PC-3 (cell line): ENCODE results near the gene ATP8A2. TPM values are rescaled to one million over a fixed set of nuclear protein-coding genes. Genes with fewer than 3 reads are reported as not detected.

ENCODE experiments used
- ATAC-seq: fragments of 200-7000 bp; cut with Tn5 transposase; 2 replicates; pipeline ENCODE4 v1.9.1; 2020; ENCODE audit warnings: mild to moderate bottlenecking, moderate library complexity
- BruUV-seq: library from RNA; stranded (reverse); fragments of 400-500 nt; replicated peaks from 2 replicates; lab custom pipeline; 2021; lab: Mats Ljungman, UMichigan
- CTCF ChIA-PET: fragments of 300-600 bp; sonication (Branson Sonifier 250); formaldehyde crosslinking; loops from one replicate; lab custom pipeline; 2022; ENCODE audit warnings: antibody characterized with exemption; lab: Charles Lee
- POLR2A ChIA-PET: fragments of 300-600 bp; sonication (Branson Sonifier 250); formaldehyde crosslinking; loops from one replicate; lab custom pipeline; 2022; ENCODE audit warnings: antibody characterized with exemption; ENCODE audit not compliant: unreplicated experiment; lab: Charles Lee
- DNase-seq: peaks from one replicate; pipeline ENCODE4 v3.0.0-alpha.2; 2015
- H2AFZ ChIP-seq: fragments of 300-600 bp; sonication (generic); 2 replicates; pipeline ENCODE4 v1.6.0; 2016; ENCODE audit warnings: antibody characterized with exemption, low read length
- H3F3A ChIP-seq: fragments of 300-600 bp; sonication (generic); one replicate; pipeline ENCODE4 v1.6.0; 2017; ENCODE audit warnings: antibody characterized with exemption, low read length, control low read depth, mild to moderate bottlenecking; ENCODE audit not compliant: unreplicated experiment
- H3K27ac ChIP-seq: fragments of 300-600 bp; sonication (generic); 2 replicates; pipeline ENCODE4 v1.5.1; 2016; ENCODE audit warnings: mild to moderate bottlenecking, low read length
- H3K27me3 ChIP-seq: fragments of 300-600 bp; sonication (generic); 2 replicates; pipeline ENCODE4 v1.6.1; 2016; ENCODE audit warnings: low read length, mixed read lengths
- H3K36me3 ChIP-seq: fragments of 300-600 bp; sonication (generic); 2 replicates; pipeline ENCODE4 v1.6.1; 2016; ENCODE audit warnings: low read depth, mixed run types, low read length, mixed read lengths
- H3K4me1 ChIP-seq: fragments of 300-600 bp; sonication (generic); 2 replicates; pipeline ENCODE4 v1.5.1; 2016; ENCODE audit warnings: low read length; ENCODE audit not compliant: insufficient read depth
- H3K4me2 ChIP-seq: fragments of 300-600 bp; sonication (generic); 2 replicates; pipeline ENCODE4 v1.6.0; 2016; ENCODE audit warnings: low read length
- H3K4me3 ChIP-seq: fragments of 300-600 bp; sonication (generic); 2 replicates; pipeline ENCODE4 v1.5.1; 2016; ENCODE audit warnings: mild to moderate bottlenecking, low read length, mixed read lengths
- H3K79me2 ChIP-seq: fragments of 300-600 bp; sonication (generic); 2 replicates; pipeline ENCODE4 v1.6.1; 2017; ENCODE audit warnings: low read length, mixed read lengths
- H3K9ac ChIP-seq: fragments of 300-600 bp; sonication (generic); 2 replicates; pipeline ENCODE4 v1.6.0; 2016; ENCODE audit warnings: mild to moderate bottlenecking, low read length
- H3K9me2 ChIP-seq: fragments of 300-600 bp; sonication (generic); replicated peaks from 2 replicates; pipeline ENCODE4 v1.6.1; 2016; ENCODE audit warnings: mixed run types, low read length, mixed read lengths
- H3K9me3 ChIP-seq: fragments of 300-600 bp; sonication (generic); 2 replicates; pipeline ENCODE4 v1.6.1; 2016; ENCODE audit warnings: low read length, mixed read lengths
- H4K20me1 ChIP-seq: fragments of 300-600 bp; sonication (generic); 2 replicates; pipeline ENCODE4 v1.6.1; 2016; ENCODE audit warnings: low read length, mixed read lengths
- CTCF ChIP-seq: fragments of 300-600 bp; sonication (generic); conservative IDR thresholded peaks from 2 replicates; pipeline ENCODE4 v1.5.1; 2017; ENCODE audit warnings: antibody characterized with exemption, low read depth, mild to moderate bottlenecking, low read length
- EZH2 ChIP-seq: fragments of 300-600 bp; sonication (generic); IDR thresholded peaks from one replicate; pipeline ENCODE4 v1.6.1; 2017; ENCODE audit warnings: antibody characterized with exemption, mild to moderate bottlenecking, low read length; ENCODE audit not compliant: unreplicated experiment
- EZH2phosphoT487 ChIP-seq: fragments of 300-600 bp; sonication (generic); IDR thresholded peaks from 2 replicates; pipeline ENCODE4 v1.6.1; 2018; ENCODE audit warnings: mild to moderate bottlenecking, antibody characterized with exemption, low read length, borderline replicate concordance
- intact Hi-C: fragments of 100-400 bp; cut with micrococcal nuclease; formaldehyde crosslinking; loops from 2 replicates; pipeline ENCODE4 v1.9.0; 2023
- total RNA-seq: library from RNA; depleted of rRNA; stranded (reverse); fragments of >200 nt; gene quantifications from 2 replicates; pipeline ENCODE4 v1.2.3, GENCODE V29; 2014

The ATP8A2 gene
- total RNA-seq, 1 experiment from 2014 or later = 0.04 TPM

GRCh38 chr13:25843692-25844091 lies 471.9 kb downstream of the ATP8A2 start:
- no peak overlapping the region for H3K27ac ChIP-seq
- TF ChIP-seq CTCF (no peak), EZH2 (no peak), EZH2phosphoT487 (no peak)
- no peak for ATAC-seq

GRCh38 chr13:25844559-25845434 lies 473.0 kb downstream of the ATP8A2 start:
- Histone ChIP-seq H3K9me2 (no peaks in the 10 kb centered on the region), H3K4me3 (no peak overlapping the region), H3K27ac (no peak overlapping the region), H3K4me1 (peaks cover 32% of the 10 kb centered on the region), H4K20me1 (no peaks in the 10 kb centered on the region), H3K27me3 (no peaks in the 10 kb centered on the region), H2AFZ (no peak overlapping the region), H3K9ac (no peak overlapping the region), H3K9me3 (no peaks in the 10 kb centered on the region), H3K36me3 (no peaks in the 10 kb centered on the region), H3K79me2 (no peaks in the 10 kb centered on the region), H3K4me2 (no peak overlapping the region), H3F3A (no peaks in the 10 kb centered on the region)
- no TSS peak for BruUV-seq
- POLR2A ChIA-PET = no interaction called here
- intact Hi-C loops = no loop called here
- CTCF ChIA-PET = no interaction called here
- TF ChIP-seq EZH2phosphoT487 (no peak), EZH2 (no peak), CTCF (no peak)
- DNase-seq = no peak
- no peak for ATAC-seq

More at GRCh38 chr13:25843692-25844091, 471.9 kb downstream of the ATP8A2 start:
- Histone ChIP-seq H3K79me2 (no peaks in the 10 kb centered on the region), H2AFZ (no peak overlapping the region), H3K9me3 (no peaks in the 10 kb centered on the region), H3K9me2 (no peaks in the 10 kb centered on the region), H3K4me3 (no peak overlapping the region), H3K27me3 (no peaks in the 10 kb centered on the region), H3K4me1 (peaks cover 34% of the 10 kb centered on the region), H4K20me1 (no peaks in the 10 kb centered on the region), H3K36me3 (no peaks in the 10 kb centered on the region), H3K9ac (no peak overlapping the region), H3K4me2 (no peak overlapping the region), H3F3A (no peaks in the 10 kb centered on the region)
- no peak for DNase-seq
- intact Hi-C loops = no loop called here
- ChIA-PET CTCF (no interaction called here), POLR2A (no interaction called here)
- no TSS peak for BruUV-seq
